Body of pancreas (tissue), 4 donors: Measurements from ENCODE around the gene TMPRSS5. TPM values are rescaled to one million over a fixed set of nuclear protein-coding genes. Genes with fewer than 3 reads are reported as not detected.
A peak's percentile ranks its signal among the peaks of the same experiment; 100 is the strongest.

Source experiments
- ATAC-seq: fragments of 150-250 bp; one replicate; pipeline ENCODE4 v1.9.1; 2016
- DNase-seq, 4 donors: peaks; one replicate each; pipeline ENCODE4 v3.0.0-alpha.2; 2019
- H3K27ac ChIP-seq, 4 donors: fragments of 200-600 bp; sonication (generic); 1 replicate in 3 of 4; 2 replicates in 1 of 4; pipeline versions ENCODE4 v1.5.1 to v1.6.1; 2016 to 2019; ENCODE audit warnings: mild to moderate bottlenecking in 1 of 4, mixed read lengths in 1 of 4, moderate library complexity in 1 of 4
- H3K27me3 ChIP-seq, 2 donors: fragments of 200-600 bp; sonication (generic); one replicate each; pipeline ENCODE4 v1.6.0; 2016; ENCODE audit warnings: mild to moderate bottlenecking in 1 of 2
- H3K36me3 ChIP-seq, 2 donors: fragments of 200-600 bp; sonication (generic); replicated peaks in 1 of 2; 2 replicates each; pipeline ENCODE4 v1.5.1; 2016; ENCODE audit warnings: low read depth in 2 of 2; ENCODE audit not compliant: insufficient read depth in 1 of 2
- H3K4me1 ChIP-seq: fragments of 200-600 bp; sonication (generic); one replicate; pipeline ENCODE4 v1.6.0; 2016
- H3K4me3 ChIP-seq, 2 donors: fragments of 200-600 bp; sonication (generic); 1 replicate in 1 of 2; 2 replicates in 1 of 2; pipeline ENCODE4 v1.5.1; 2016 to 2019
- H3K9me3 ChIP-seq, 3 donors: fragments of 200-600 bp; sonication (generic); 1 replicate in 2 of 3; 2 replicates in 1 of 3; pipeline ENCODE4 v1.5.1; 2016
- CTCF ChIP-seq, 7 experiments: fragments of 450-650 bp in 4 of 7; fragments of 200-600 bp in 3 of 7; sonication (generic) in 3 of 7; IDR thresholded peaks; one replicate each; pipeline ENCODE4 v1.5.1; 2016 to 2019; ENCODE audit warnings: antibody characterized with exemption in 7 of 7
- POLR2A ChIP-seq, 3 donors: fragments of 450-650 bp; IDR thresholded peaks; one replicate each; pipeline ENCODE4 v1.6.1; 2016; ENCODE audit warnings: antibody characterized with exemption in 3 of 3, mild to moderate bottlenecking in 2 of 3
- WGBS, 2 donors: methylation state at CpG; one replicate each; pipeline ENCODE4 v1.1.5; 2017; 5-methylcytosine and 5-hydroxymethylcytosine counted together
- intact Hi-C: fragments of 100-400 bp; cut with DNase I; formaldehyde crosslinking; loops from one replicate; pipeline ENCODE4 v1.15.1; 2023
- total RNA-seq, 2 donors: library from RNA; depleted of rRNA; stranded (reverse); fragments of >200 nt; gene quantifications; one replicate each; pipeline ENCODE4 v1.1.0, GENCODE V29; 2016

TMPRSS5 gene
- total RNA-seq, 2 donors from 2014 or later, result 0.33 TPM; not detected in 1

GRCh38 chr11:113694390-113694789 lies 11.7 kb downstream of the TMPRSS5 start:
- intact Hi-C loops, result no loop called here
- Histone ChIP-seq H3K4me1 (peaks cover 5% of the 10 kb centered on the region), H3K4me3 (no peak overlapping the region), H3K27ac (no peak overlapping the region), H3K9me3 (no peaks in the 10 kb centered on the region), H3K36me3 (no peaks in the 10 kb centered on the region), H3K27me3 (no peaks in the 10 kb centered on the region)
- DNase-seq, result no peak
- TF ChIP-seq CTCF (IDR thresholded peaks at IDR 0.05) (no peak), POLR2A (IDR thresholded peaks at IDR 0.05) (no peak)
- WGBS, 2 donors, result 85 to 93% methylated on average over 4 to 12 of the region's 12 CpGs
- ATAC-seq, result no peak

GRCh38 chr11:113693030-113693429 lies 13.1 kb downstream of the TMPRSS5 start:
- intact Hi-C loops, result no loop called here
- Histone ChIP-seq H3K27me3 (no peaks in the 10 kb centered on the region), H3K36me3 (no peaks in the 10 kb centered on the region), H3K4me1 (no peaks in the 10 kb centered on the region), H3K4me3 (no peak overlapping the region), H3K27ac (no peak overlapping the region), H3K9me3 (no peaks in the 10 kb centered on the region)
- no peak for DNase-seq
- TF ChIP-seq CTCF (IDR thresholded peaks at IDR 0.05), result no peak
- no peak for TF ChIP-seq POLR2A (IDR thresholded peaks at IDR 0.05)
- no peak for ATAC-seq
- whole genome bisulfite sequencing, 2 donors, result 91% methylated on average over 9 to 13 of the region's 13 CpGs

- TF ChIP-seq POLR2A (IDR thresholded peaks at IDR 0.05), result no peak
- TF ChIP-seq CTCF (IDR thresholded peaks at IDR 0.05), result no peak
- no peaks in the 10 kb centered on the region for H3K9me3 ChIP-seq
- no peak for ATAC-seq
- peak in 1 of 4 donors; percentile 12 for DNase-seq
- no peaks in the 10 kb centered on the region for H3K36me3 ChIP-seq
- H3K27me3 ChIP-seq, result no peaks in the 10 kb centered on the region
- H3K4me1 ChIP-seq, result no peaks in the 10 kb centered on the region
- no peak overlapping the region for H3K27ac ChIP-seq
- 81 to 85% methylated on average over 11 to 15 of the region's 15 CpGs for WGBS, 2 donors
- intact Hi-C loops, result no loop called here
- no peak overlapping the region for H3K4me3 ChIP-seq
These were observed 15.2 kb downstream of the TMPRSS5 start for GRCh38 chr11:113690619-113691569.

GRCh38 chr11:113689768-113690618 lies 16.1 kb downstream of the TMPRSS5 start:
- H3K36me3 ChIP-seq, result no peaks in the 10 kb centered on the region
- no peaks in the 10 kb centered on the region for H3K4me1 ChIP-seq
- H3K4me3 ChIP-seq, result no peak overlapping the region
- ATAC-seq, result no peak
- no peak for DNase-seq
- WGBS, 2 donors, result 92 to 97% methylated on average over 15 to 16 of the region's 19 CpGs
- H3K27me3 ChIP-seq, result no peaks in the 10 kb centered on the region
- no peak overlapping the region for H3K27ac ChIP-seq
- H3K9me3 ChIP-seq, result no peaks in the 10 kb centered on the region
- intact Hi-C loops, result no loop called here
- no peak for TF ChIP-seq CTCF (IDR thresholded peaks at IDR 0.05)
- TF ChIP-seq POLR2A (IDR thresholded peaks at IDR 0.05), result no peak
